Panc1 (cell line): Measurements from ENCODE around the gene SLC16A11.

ENCODE experiments used
- CTCF ChIP-seq: fragments of 450-650 bp; IDR thresholded peaks from 2 replicates; pipeline ENCODE4 v1.5.1; 2017; ENCODE audit warnings: mild to moderate bottlenecking
- POLR2AphosphoS5 ChIP-seq: IDR thresholded peaks from 2 replicates; pipeline ENCODE4 v1.6.1; 2012; ENCODE audit warnings: mild to moderate bottlenecking, low read depth, low read length, moderate library complexity
- SIN3A ChIP-seq: IDR thresholded peaks from 2 replicates; pipeline ENCODE4 v1.6.1; 2012; ENCODE audit warnings: low read depth, mild to moderate bottlenecking, low read length, moderate library complexity, borderline replicate concordance; ENCODE audit not compliant: insufficient read depth
- TF ChIP-seq, protein P1 (sequence below), 2 experiments: IDR thresholded peaks; 2 replicates each; pipeline ENCODE4 v1.6.1; 2011 to 2012; ENCODE audit warnings: low read depth in 2 of 2, control low read depth in 1 of 2, low read length in 1 of 2, mild to moderate bottlenecking in 1 of 2, moderate library complexity in 1 of 2; ENCODE audit not compliant: insufficient read depth in 1 of 2

GRCh38 chr17:7017827-7018200, 26.1 kb downstream of the SLC16A11 start:
- no peak for TF ChIP-seq CTCF
- TF ChIP-seq POLR2AphosphoS5: no peak
- TF ChIP-seq, protein P1, sequence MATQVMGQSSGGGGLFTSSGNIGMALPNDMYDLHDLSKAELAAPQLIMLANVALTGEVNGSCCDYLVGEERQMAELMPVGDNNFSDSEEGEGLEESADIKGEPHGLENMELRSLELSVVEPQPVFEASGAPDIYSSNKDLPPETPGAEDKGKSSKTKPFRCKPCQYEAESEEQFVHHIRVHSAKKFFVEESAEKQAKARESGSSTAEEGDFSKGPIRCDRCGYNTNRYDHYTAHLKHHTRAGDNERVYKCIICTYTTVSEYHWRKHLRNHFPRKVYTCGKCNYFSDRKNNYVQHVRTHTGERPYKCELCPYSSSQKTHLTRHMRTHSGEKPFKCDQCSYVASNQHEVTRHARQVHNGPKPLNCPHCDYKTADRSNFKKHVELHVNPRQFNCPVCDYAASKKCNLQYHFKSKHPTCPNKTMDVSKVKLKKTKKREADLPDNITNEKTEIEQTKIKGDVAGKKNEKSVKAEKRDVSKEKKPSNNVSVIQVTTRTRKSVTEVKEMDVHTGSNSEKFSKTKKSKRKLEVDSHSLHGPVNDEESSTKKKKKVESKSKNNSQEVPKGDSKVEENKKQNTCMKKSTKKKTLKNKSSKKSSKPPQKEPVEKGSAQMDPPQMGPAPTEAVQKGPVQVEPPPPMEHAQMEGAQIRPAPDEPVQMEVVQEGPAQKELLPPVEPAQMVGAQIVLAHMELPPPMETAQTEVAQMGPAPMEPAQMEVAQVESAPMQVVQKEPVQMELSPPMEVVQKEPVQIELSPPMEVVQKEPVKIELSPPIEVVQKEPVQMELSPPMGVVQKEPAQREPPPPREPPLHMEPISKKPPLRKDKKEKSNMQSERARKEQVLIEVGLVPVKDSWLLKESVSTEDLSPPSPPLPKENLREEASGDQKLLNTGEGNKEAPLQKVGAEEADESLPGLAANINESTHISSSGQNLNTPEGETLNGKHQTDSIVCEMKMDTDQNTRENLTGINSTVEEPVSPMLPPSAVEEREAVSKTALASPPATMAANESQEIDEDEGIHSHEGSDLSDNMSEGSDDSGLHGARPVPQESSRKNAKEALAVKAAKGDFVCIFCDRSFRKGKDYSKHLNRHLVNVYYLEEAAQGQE (IDR thresholded peaks at IDR 0.05; ENCODE audit: insufficient read depth in 1 of 2, low read depth in 2 of 2, low read length in 1 of 2): no peak
- TF ChIP-seq SIN3A: no peak
